HG03575 (cell line): ENCODE results near the gene PLEKHG4B.
"Not testable (repeated sequence)": the region's sequence is repeated elsewhere in the genome, so short reads cannot be mapped to it uniquely, and the experiment has no call there.

Experiments
- ATAC-seq: cut with Tn5 transposase; IDR thresholded peaks from one replicate; pipeline ENCODE4 v1.9.1; 2021; ENCODE audit not compliant: unreplicated experiment, insufficient number of reproducible peaks, low FRiP score; ENCODE audit errors: extremely low read depth

PLEKHG4B gene

GRCh38 chr5:225334-225733, 133.4 kb downstream of the PLEKHG4B start:
- no peak for ATAC-seq

DNA sequence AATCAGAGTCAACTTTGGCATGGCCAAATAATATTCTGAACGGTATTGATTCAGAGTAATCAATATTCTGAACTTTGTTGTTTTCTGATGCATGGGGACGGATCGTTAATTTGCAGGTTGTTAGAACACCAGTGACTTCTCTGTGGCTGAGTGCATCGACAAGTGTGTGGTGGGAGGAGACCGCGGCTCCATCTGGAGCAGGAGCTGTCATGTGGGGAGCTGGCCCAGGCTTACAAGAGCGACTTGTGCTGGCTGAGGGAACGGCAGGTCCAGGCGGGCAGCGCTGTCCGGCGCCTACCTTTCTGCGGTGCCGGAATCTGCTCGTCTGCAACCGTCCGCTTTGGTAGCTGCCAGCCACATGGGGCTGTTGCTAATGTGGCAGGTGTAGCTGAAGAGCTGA, 135.4 kb downstream of the PLEKHG4B start:
- ATAC-seq: not testable (repeated sequence)

DNA sequence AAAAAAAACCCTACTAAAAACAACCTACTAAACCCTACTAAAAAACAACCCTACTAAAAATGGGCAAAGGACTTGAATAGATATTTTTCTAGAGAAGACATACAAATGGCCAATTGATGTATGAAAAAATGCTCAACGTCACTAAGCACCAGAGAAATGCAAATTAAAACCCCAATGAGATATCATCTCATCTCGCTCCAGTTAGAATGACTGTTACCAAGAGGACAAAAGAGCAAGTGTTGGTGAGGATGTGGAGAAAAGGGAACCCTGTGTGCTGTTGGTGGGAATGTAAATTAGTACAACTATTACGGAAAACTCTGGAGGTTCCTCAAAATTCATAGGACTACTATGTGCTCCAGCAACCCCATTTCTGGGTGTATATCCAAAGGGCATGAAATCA, 136.9 kb downstream of the PLEKHG4B start:
- ATAC-seq: no peak

DNA sequence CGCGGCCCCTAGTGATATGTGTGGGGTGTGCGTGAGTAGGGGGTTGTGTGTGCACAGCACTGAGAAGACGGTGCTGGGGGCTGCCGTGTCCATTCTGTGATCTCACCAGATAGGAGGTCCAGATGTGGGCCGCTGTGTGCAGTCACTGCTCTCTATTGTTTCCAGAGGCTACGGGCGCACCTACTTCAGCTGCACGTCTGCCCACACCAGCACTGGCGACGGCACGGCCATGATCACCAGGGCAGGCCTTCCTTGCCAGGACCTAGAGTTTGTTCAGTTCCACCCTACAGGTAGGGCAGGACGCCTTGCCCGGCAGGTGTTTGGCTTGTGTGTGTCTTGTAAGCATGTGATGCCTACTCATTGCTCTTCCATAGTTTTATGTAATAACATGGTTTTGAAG, 138.7 kb downstream of the PLEKHG4B start:
- no peak for ATAC-seq

- no peak for ATAC-seq
Observed at GRCh38 chr5:231661-232060, 139.7 kb downstream of the PLEKHG4B start.

DNA sequence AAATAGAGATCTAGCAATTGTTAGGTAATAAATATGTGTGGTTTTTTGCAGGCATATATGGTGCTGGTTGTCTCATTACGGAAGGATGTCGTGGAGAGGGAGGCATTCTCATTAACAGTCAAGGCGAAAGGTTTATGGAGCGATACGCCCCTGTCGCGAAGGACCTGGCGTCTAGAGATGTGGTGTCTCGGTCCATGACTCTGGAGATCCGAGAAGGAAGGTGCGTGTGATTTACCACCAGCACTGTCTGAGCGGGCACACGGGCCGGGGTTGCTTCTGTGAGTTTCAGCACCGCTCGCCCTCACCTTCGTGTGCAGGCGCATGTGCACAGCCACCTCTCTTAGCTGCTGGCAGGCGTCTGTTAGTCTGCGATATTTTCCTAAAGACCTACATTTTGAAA, 141.5 kb downstream of the PLEKHG4B start:
- ATAC-seq: not testable (repeated sequence)

DNA sequence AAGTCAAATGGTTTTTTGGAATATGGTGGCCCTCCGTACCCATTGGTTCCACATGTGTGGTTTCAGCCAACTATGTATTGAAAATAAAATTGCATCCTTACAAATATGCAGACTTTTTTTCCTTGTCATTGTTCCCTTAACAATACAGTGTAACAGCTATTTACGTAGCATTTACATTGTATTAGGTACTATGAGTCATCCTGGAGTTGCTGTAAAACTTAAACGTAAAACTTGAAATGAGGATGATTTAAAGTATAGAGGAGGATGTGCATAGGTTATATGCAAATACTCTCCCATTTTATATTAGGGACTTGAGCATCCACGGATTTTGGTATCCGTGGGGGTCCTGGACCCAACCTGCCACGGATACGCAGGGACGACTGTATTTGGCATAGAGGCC, 142.5 kb downstream of the PLEKHG4B start:
- no peak for ATAC-seq

DNA sequence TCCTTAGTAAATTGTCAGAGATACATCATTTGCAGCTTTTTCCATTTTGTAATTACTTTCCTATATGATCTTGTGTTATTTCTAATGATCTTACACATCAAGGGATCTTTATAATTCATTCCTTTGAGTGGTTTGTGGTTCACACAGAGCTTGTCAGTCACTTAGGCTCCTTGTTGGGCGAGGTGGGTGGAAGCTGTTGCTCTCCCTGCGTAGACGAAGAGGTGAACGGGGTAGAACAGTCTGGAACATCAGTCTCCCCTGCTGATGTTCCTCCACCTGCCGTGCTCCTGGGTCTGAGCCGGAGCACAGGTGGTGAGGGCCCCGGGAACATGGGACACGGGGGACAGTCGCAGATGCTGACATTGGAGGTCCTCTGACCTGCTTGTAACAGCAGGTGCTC, 143.6 kb downstream of the PLEKHG4B start:
- not testable (repeated sequence) for ATAC-seq

DNA sequence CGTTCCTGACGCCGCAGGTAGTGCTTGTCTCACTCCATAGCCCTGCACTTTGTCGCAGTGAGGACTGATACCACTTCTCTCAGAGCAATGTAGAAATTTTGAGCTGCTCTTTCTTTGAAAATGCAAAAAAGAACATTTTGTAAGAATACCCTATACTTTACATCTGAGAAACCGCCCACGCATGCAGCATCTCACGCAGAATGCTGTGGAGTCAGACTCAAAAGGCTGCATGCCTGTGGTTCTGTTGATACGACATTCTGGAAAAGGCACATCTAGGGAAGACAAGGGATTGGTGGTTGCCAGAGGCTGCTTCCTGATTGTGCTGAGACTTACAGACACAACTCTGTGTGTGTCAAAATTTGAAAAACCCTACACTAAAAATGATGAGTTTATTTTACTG, 146.0 kb downstream of the PLEKHG4B start:
- not testable (repeated sequence) for ATAC-seq
